ENCODE data around the gene MCTP1.

MCTP1 gene

DNA sequence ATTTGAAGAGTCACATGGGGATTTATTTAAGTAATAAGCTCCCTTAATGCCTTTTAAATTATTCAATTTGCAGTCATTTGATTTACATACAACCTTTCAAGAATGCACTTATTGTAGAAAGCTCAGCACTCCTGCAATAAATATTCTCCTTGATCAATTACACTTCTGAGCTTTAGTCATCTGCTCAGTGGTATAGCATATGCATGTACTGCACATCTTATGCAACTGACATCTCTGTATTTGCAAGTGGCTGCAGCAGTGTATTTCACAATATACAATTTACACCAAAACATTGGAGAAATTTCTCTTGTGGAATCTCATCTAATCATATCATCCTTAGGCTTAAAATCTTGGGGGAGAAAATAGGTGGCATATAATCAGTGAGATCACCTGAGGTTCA is 340.7 kb downstream of the MCTP1 start:
- DNase-seq (ENCODE audit: low read depth): no peak

- no peak for DNase-seq (ENCODE audit: low read depth)
Observed at GRCh38 chr5:94941122-94941755, 343.7 kb downstream of the MCTP1 start.

DNA sequence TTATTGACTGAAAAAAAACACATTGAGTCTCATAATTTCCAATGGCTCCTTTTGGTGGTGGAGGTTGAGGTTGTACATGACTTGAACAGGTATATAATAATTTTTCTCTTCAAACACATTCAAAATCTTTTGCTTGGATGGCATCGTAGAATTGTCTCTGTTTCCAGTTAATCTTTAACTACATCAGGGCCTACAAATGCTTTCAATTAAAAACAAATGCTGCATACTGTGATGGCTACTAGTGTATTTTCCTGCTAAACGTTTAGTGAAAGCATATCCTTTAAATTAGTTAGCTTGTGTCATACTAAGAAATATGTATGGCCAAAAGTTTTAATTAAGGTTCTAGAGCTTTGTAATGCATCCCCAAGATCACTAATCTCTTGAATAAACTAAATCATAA is 352.6 kb downstream of the MCTP1 start:
- DNase-seq (ENCODE audit: low read depth): no peak

DNA sequence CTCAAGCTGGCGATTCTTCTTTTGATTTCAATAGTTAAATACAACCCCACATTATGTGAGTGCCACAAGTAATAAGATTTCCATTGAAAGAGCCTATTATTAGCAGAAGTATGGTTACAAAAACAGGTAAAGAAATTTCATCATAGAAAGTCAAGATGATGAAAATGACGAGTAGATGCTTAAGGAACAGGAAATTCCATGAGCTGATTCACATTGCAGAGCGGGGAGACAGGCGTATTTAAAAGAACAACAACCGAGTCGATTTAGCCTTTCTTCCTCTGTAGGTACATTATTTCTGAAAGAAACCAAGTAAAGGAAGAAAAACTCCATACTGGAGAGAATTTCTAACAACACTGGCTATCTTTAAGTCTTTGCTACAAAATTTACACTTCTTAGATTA is 356.0 kb downstream of the MCTP1 start:
- no peak for DNase-seq (ENCODE audit: low read depth)

GRCh38 chr5:94920570-94920969 is 364.3 kb downstream of the MCTP1 start:
- no peak for DNase-seq (ENCODE audit: low read depth)

DNA sequence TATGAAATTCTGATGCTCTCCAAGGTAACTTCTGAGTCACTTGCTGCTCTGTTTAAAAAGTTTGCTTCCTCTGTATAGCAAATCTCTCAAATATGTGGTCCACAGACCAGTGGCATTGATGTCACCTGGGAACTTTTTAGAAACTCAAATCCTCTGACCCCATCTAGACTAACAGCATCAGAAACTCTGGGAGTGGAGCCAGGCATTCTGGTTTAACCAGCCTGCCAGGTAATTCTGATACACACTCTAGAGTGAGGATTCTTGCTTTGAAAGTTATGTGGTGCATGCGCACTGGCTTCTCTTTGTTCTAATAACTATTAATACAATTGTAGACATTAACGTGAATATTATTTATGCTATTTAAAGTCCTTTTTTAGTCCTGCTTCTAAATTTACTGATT is 368.3 kb downstream of the MCTP1 start:
- DNase-seq (ENCODE audit: low read depth): no peak

- no peak for DNase-seq (ENCODE audit: low read depth)
Observed at GRCh38 chr5:94911276-94911675, 373.6 kb downstream of the MCTP1 start.

- DNase-seq (ENCODE audit: low read depth): no peak
Observed at GRCh38 chr5:94910721-94911120, 374.2 kb downstream of the MCTP1 start.

- no peak for DNase-seq (ENCODE audit: low read depth)
Observed at GRCh38 chr5:94908889-94909480, 375.9 kb downstream of the MCTP1 start.

GRCh38 chr5:94906750-94907149 is 378.1 kb downstream of the MCTP1 start:
- no peak for DNase-seq (ENCODE audit: low read depth)

DNA sequence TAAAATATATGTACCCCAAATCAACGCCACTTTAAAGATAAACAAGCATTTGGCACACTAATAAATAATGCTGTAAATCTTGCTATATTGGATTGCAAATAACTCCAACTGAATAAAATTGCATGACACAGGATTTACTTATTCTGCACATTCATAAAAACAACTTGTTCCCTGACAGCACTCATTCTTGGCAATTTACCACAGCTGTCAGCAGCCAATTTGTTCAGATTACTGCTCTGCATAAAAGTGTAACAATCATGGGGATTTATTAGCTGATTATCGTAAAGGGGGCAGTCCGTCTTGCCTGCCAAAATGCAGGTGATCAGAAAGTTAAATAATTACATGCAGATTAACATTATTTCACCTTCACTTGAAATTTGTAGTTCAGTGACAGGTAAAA is 381.2 kb downstream of the MCTP1 start:
- DNase-seq (ENCODE audit: low read depth): no peak

DNA sequence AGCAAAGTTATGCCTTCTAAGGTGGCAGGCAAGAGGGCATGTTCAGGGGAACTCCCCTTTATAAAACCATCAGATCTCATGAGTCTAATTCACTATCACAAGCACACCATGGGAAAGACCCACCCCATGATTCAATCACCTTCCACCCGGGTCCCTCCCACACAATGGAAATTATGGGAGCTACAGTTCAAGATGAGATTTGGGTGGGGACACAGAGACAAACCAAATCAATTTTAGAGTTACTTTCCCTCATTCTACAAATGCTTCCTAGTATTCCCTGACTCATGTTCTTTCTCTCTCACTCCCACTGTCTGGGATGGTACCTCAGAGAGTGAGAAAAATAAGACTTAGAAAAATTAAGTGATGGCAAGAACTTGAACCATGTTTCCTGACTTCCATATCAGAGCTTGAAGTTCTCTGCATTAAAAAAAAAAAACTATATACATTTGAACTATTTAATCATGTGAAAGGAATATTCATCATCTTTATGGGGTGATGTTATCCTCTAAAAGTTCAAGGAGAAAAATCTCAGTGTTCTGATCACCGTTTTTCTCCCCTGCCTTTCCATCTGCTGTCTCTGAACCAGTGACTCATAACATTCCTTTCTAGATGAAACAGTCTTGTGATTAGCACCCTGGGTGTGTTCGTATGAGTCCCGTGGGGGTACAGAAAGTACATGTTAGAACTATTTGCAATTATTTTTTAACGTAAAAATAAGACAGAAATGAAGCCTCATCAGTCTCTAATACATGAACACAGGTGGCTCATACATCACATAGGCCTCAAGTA is 383.5 kb downstream of the MCTP1 start:
- no peak for DNase-seq (ENCODE audit: low read depth)

DNA sequence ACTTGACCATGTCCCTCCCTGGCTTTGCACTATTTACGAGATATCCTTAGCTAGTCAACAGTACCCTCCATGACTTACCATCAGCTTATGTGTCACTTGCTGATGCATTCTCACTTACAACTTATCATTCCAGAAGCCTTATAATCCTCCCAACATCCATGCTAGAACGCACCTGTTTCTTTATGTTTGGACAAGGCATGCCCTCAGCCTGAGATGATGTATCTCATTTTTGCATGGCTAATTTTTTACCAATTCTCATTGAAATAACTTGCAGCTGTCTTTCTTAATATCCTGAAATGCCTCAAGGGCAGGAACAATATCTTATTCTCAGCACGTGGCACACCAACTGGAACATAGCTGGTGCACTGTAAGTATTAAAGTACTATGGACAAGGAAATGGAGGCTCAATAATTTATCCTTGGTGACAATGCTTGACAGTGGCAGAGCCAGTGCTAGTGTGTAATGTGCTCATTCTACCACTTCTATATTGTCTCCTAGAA is 384.8 kb downstream of the MCTP1 start:
- no peak for DNase-seq (ENCODE audit: low read depth)

DNA sequence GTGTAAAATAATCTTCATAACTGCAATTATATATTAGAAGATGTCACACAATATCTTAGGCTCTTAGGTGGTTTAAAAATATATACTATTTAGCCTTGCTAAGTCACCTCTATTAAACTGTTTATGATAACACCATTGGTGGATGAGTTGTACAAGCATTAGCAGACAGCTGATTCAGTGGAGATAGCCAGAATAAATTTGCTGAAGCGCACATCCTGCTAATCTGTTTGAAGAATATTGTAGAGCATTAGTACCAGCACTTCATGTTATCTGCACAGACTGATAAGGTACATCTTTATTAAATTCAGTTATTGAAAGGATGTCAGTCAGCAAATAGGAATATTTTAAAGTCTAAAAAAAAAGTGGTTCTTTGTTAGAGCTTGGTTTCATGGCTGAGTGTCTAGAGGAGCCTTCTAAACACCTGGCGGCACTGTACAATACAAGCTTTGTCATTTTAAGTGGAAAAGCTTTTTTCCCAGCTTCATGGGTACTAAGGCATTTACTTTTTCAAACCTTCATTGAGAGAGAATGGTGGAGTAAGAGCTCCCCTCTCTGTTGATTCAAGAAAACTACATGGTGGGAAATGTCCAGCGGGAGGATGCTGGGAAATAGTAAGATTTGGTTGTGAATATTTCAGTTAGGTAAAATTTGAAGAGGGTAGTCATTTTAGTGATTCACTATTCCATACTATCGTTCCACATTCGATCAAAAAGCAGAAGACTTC is 391.3 kb downstream of the MCTP1 start:
- DNase-seq (ENCODE audit: low read depth): no peak

DNA sequence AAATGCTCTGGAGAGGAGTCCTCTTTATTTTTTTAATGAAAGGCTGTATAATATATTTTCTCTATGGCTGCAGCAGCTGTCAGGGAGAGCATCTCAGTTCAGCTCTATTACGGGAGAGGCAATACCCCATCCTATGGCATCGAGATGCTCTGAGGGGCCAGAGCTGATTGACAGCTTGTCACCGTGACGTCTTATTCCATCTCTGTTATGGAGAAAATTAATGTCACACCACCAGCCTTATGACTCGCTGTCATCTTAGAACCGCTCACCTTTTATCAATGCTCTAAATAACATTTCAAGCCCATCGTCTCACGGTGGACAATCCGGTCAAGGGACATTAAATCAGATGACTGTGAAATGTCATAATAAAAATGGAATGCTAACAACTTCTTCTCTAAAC is 392.9 kb downstream of the MCTP1 start:
- no peak for DNase-seq (ENCODE audit: low read depth)

- no peak for DNase-seq (ENCODE audit: low read depth)
Observed at GRCh38 chr5:94891565-94891964, 393.3 kb downstream of the MCTP1 start.

DNA sequence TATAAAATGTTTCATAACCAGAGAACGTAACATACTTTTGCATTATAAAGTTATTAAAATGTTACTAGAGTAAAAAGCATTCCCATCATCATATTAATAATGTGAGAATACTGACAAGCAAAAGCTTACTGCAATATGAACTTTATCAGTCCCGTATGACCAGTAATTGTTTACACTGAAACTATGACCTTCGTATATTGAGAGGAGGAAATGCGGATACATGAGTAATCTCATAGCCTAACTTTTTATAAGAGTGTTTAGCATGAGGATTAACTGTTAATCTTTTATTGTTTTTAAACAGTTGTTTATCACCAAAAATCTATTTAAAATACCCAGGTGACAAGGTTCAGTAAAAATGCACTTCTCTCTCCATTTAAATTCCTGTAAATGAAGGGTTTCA is 394.0 kb downstream of the MCTP1 start:
- no peak for DNase-seq (ENCODE audit: low read depth)

GRCh38 chr5:94888674-94889073 is 396.2 kb downstream of the MCTP1 start:
- DNase-seq (ENCODE audit: low read depth): no peak

DNA sequence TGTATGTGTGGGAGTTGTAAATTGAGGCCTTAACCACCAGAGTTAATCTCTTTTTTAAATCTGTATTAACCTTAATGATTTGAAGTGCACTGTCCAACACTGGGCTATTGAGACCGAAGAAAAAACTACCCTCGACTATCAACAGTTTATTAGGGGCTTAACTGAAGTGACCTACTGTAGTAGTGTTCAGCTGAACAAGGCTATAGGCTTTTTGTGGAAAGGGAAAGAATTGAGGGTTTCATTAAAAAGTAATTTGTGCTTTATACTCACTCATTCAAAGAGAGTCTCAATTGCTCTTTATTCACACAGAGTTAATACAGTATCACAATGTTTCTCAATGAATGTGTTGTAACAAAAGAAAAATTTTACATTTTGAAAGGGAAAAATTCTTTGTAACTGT is 399.0 kb downstream of the MCTP1 start:
- no peak for DNase-seq (ENCODE audit: low read depth)

- DNase-seq (ENCODE audit: low read depth): no peak
Observed at GRCh38 chr5:94884311-94884710, 400.6 kb downstream of the MCTP1 start.

- no peak for DNase-seq (ENCODE audit: low read depth)
Observed at GRCh38 chr5:94872526-94872925, 412.4 kb downstream of the MCTP1 start.

GRCh38 chr5:94870511-94871183 is 414.2 kb downstream of the MCTP1 start:
- no peak for DNase-seq (ENCODE audit: low read depth)
